ENCODE data around the gene INTU. TPM values are rescaled to one million over a fixed set of nuclear protein-coding genes. Genes with fewer than 3 reads are reported as not detected.

INTU gene
- total RNA-seq, 1 experiment from 2014 or later = 3.7 TPM

DNA sequence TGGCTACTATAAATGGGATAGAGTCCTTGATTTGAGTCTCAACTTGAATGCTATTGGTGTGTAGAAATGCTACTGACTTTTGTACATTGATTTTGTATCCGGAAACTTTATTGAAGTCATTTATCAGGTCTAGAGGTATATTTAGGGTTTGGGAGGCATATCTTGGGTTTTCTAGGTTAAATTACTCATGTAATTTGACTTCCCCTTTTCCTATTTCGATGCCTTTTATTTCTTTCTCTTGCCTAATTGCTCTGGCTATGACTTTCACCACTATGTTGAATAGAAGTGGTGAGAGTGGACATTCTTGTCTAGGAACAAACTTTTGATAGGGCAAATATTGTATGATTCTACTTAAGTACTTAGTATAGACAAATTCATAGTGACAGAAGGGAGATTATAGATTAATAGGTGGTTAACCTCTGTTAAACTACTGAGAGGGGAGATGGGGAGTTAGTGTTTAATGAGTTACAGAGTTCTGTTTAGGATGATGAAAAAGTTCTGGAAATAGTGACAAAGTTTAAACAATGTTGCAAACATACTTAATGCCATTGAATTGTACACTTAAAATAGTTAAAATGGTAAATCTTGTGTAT, 126.6 kb downstream of the INTU start:
- Histone ChIP-seq H3K9me3 (ENCODE audit: control insufficient read depth, insufficient read depth, low read depth, low read length) (no peaks in the 10 kb centered on the region), H3K27ac (ENCODE audit: low read length) (no peak overlapping the region), H3K4me3 (ENCODE audit: low read depth in 2 of 2, low read length in 2 of 2) (no peak overlapping the region), H3K36me3 (ENCODE audit: control insufficient read depth, insufficient read depth, low read length) (no peaks in the 10 kb centered on the region), H3K4me1 (ENCODE audit: control insufficient read depth, insufficient read depth, low read length) (no peaks in the 10 kb centered on the region), H3K27me3 (ENCODE audit: control insufficient read depth, insufficient read depth, low read length) (no peaks in the 10 kb centered on the region)
- CTCF ChIA-PET = no interaction called here
- ATAC-seq (no peak), DNase-seq (ENCODE audit: low read depth, low spot score) (no peak)
- in situ Hi-C loops (cut with HindIII; ENCODE audit: low pct_unique_long_range_greater_than_20kb, low sequenced_read_pairs) = no loop called here
- TF ChIP-seq TCF7L2 (IDR thresholded peaks at IDR 0.05; ENCODE audit: low read depth, low read length) (no peak), SIN3A (IDR thresholded peaks at IDR 0.05; ENCODE audit: borderline replicate concordance, insufficient read depth, low read depth, low read length) (no peak), POLR2AphosphoS5 (IDR thresholded peaks at IDR 0.05; ENCODE audit: low read depth, low read length) (no peak)
- TF ChIP-seq, protein P1, sequence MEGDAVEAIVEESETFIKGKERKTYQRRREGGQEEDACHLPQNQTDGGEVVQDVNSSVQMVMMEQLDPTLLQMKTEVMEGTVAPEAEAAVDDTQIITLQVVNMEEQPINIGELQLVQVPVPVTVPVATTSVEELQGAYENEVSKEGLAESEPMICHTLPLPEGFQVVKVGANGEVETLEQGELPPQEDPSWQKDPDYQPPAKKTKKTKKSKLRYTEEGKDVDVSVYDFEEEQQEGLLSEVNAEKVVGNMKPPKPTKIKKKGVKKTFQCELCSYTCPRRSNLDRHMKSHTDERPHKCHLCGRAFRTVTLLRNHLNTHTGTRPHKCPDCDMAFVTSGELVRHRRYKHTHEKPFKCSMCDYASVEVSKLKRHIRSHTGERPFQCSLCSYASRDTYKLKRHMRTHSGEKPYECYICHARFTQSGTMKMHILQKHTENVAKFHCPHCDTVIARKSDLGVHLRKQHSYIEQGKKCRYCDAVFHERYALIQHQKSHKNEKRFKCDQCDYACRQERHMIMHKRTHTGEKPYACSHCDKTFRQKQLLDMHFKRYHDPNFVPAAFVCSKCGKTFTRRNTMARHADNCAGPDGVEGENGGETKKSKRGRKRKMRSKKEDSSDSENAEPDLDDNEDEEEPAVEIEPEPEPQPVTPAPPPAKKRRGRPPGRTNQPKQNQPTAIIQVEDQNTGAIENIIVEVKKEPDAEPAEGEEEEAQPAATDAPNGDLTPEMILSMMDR (IDR thresholded peaks at IDR 0.05) = no peak
- TF ChIP-seq, protein P2, sequence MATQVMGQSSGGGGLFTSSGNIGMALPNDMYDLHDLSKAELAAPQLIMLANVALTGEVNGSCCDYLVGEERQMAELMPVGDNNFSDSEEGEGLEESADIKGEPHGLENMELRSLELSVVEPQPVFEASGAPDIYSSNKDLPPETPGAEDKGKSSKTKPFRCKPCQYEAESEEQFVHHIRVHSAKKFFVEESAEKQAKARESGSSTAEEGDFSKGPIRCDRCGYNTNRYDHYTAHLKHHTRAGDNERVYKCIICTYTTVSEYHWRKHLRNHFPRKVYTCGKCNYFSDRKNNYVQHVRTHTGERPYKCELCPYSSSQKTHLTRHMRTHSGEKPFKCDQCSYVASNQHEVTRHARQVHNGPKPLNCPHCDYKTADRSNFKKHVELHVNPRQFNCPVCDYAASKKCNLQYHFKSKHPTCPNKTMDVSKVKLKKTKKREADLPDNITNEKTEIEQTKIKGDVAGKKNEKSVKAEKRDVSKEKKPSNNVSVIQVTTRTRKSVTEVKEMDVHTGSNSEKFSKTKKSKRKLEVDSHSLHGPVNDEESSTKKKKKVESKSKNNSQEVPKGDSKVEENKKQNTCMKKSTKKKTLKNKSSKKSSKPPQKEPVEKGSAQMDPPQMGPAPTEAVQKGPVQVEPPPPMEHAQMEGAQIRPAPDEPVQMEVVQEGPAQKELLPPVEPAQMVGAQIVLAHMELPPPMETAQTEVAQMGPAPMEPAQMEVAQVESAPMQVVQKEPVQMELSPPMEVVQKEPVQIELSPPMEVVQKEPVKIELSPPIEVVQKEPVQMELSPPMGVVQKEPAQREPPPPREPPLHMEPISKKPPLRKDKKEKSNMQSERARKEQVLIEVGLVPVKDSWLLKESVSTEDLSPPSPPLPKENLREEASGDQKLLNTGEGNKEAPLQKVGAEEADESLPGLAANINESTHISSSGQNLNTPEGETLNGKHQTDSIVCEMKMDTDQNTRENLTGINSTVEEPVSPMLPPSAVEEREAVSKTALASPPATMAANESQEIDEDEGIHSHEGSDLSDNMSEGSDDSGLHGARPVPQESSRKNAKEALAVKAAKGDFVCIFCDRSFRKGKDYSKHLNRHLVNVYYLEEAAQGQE (IDR thresholded peaks at IDR 0.05; ENCODE audit: insufficient read depth in 1 of 2, low read depth in 2 of 2, low read length in 1 of 2) = no peak
- POLR2A ChIA-PET = no interaction called here
- BruUV-seq (replicated peaks) = no TSS peak
- intact Hi-C loops (cut with micrococcal nuclease; ENCODE audit: unreplicated experiment) = no loop called here

DNA sequence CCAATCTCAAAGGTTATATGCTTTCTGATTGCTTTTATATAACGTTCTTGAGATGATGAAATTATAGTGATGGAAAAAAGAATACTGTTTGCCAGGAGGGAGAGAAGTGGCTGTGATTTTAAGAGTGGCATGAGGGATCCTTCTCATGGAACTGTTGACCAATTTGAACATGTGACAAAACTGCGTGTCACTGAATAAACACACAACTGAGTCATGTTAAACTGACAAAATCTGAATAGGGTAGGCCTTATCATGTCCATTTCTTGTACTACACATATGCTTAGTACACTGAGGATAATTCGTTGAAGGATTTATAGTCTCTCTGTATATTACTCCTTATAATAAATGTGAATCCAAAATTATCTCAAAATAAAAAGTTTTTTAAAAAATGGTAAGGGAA, 127.1 kb downstream of the INTU start:
- no peaks in the 10 kb centered on the region for H3K27me3 ChIP-seq (ENCODE audit: control insufficient read depth, insufficient read depth, low read length)
- no peak for ATAC-seq
- BruUV-seq (replicated peaks) = no TSS peak
- no peak overlapping the region for H3K4me3 ChIP-seq (ENCODE audit: low read depth in 2 of 2, low read length in 2 of 2)
- ChIA-PET POLR2A (no interaction called here), CTCF (no interaction called here)
- H3K27ac ChIP-seq (ENCODE audit: low read length) = no peak overlapping the region
- intact Hi-C loops (cut with micrococcal nuclease; ENCODE audit: unreplicated experiment) = no loop called here
- no peaks in the 10 kb centered on the region for H3K36me3 ChIP-seq (ENCODE audit: control insufficient read depth, insufficient read depth, low read length)
- DNase-seq (ENCODE audit: low read depth, low spot score) = no peak
- in situ Hi-C loops (cut with HindIII; ENCODE audit: low pct_unique_long_range_greater_than_20kb, low sequenced_read_pairs) = no loop called here
- H3K4me1 ChIP-seq (ENCODE audit: control insufficient read depth, insufficient read depth, low read length) = no peaks in the 10 kb centered on the region
- TF ChIP-seq, protein P2 (IDR thresholded peaks at IDR 0.05; ENCODE audit: insufficient read depth in 1 of 2, low read depth in 2 of 2, low read length in 1 of 2) = no peak
- TF ChIP-seq TCF7L2 (IDR thresholded peaks at IDR 0.05; ENCODE audit: low read depth, low read length) (no peak), SIN3A (IDR thresholded peaks at IDR 0.05; ENCODE audit: borderline replicate concordance, insufficient read depth, low read depth, low read length) (no peak), POLR2AphosphoS5 (IDR thresholded peaks at IDR 0.05; ENCODE audit: low read depth, low read length) (no peak)
- TF ChIP-seq, protein P1 (IDR thresholded peaks at IDR 0.05) = no peak
- H3K9me3 ChIP-seq (ENCODE audit: control insufficient read depth, insufficient read depth, low read depth, low read length) = no peaks in the 10 kb centered on the region

Data from Panc1 (cell line).